Peyer's patch (tissue), 4 donors: ENCODE results near the gene WDTC1. TPM values are rescaled to one million over a fixed set of nuclear protein-coding genes. Genes with fewer than 3 reads are reported as not detected.

ENCODE experiments used
- DNase-seq, 3 donors: peaks; one replicate each; pipeline ENCODE4 v3.0.0-alpha.2; 2017 to 2019
- H3K27ac ChIP-seq, 4 donors: fragments of 200-600 bp; sonication (generic); one replicate each; pipeline ENCODE4 v1.5.1; 2016 to 2019
- H3K27me3 ChIP-seq, 2 donors: fragments of 200-600 bp; sonication (generic); one replicate each; pipeline ENCODE4 v1.5.1; 2019
- H3K36me3 ChIP-seq, 3 donors: fragments of 200-600 bp; sonication (generic); one replicate each; pipeline ENCODE4 v1.5.1; 2016 to 2019
- H3K4me1 ChIP-seq, 4 donors: fragments of 200-600 bp; sonication (generic); one replicate each; pipeline ENCODE4 v1.5.1; 2016 to 2019
- H3K4me3 ChIP-seq, 4 donors: fragments of 200-600 bp; sonication (generic); 1 replicate in 3 of 4; 2 replicates in 1 of 4; pipeline ENCODE4 v1.5.1; 2016 to 2019; ENCODE audit warnings: mild to moderate bottlenecking in 1 of 4
- H3K9me3 ChIP-seq, 4 donors: fragments of 200-600 bp; sonication (generic); one replicate each; pipeline ENCODE4 v1.5.1; 2016 to 2019; ENCODE audit warnings: mild to moderate bottlenecking in 1 of 4
- CTCF ChIP-seq, 6 experiments: fragments of 450-650 bp in 4 of 6; fragments of 200-600 bp in 2 of 6; sonication (generic) in 1 of 6; IDR thresholded peaks; one replicate each; pipeline ENCODE4 v1.5.1; 2017 to 2019; ENCODE audit warnings: antibody characterized with exemption in 6 of 6, mild to moderate bottlenecking in 3 of 6, moderate library complexity in 1 of 6
- POLR2A ChIP-seq, 2 donors: fragments of 450-650 bp; IDR thresholded peaks; one replicate each; pipeline ENCODE4 v1.5.1; 2017; ENCODE audit warnings: antibody characterized with exemption in 2 of 2, mild to moderate bottlenecking in 2 of 2, moderate library complexity in 2 of 2
- total RNA-seq, 4 donors: library from RNA; depleted of rRNA; stranded (reverse); fragments of >200 nt; gene quantifications; one replicate each; pipeline ENCODE4 v1.1.0, GENCODE V29; 2016

Gene WDTC1
- total RNA-seq, 4 donors from 2014 or later, result 30.5 to 53.3 (median 40.7) TPM

GRCh38 chr1:27348861-27349783, 114.7 kb downstream of the WDTC1 start:
- TF ChIP-seq POLR2A (IDR thresholded peaks at IDR 0.05) (no peak), CTCF (IDR thresholded peaks at IDR 0.05) (no peak)
- Histone ChIP-seq H3K4me3 (peak overlapping the region; percentile 30 to 70 (median 47)), H3K9me3 (no peaks in the 10 kb centered on the region), H3K36me3 (no peaks in the 10 kb centered on the region), H3K4me1 (peaks cover 0 to 34% (median 4%) of the 10 kb centered on the region in 4 donors), H3K27ac (peak overlapping the region in 2 of 4 donors; percentile 1 to 39), H3K27me3 (no peaks in the 10 kb centered on the region)
- DNase-seq, result peak; percentile 35 to 83 (median 73)

GRCh38 chr1:27349784-27350662, 115.6 kb downstream of the WDTC1 start:
- Histone ChIP-seq H3K4me1 (peaks cover 0 to 34% (median 4%) of the 10 kb centered on the region in 4 donors), H3K27me3 (no peaks in the 10 kb centered on the region), H3K27ac (peak overlapping the region in 2 of 4 donors; percentile 1 to 39), H3K36me3 (peaks cover 0 to 1% (median 0%) of the 10 kb centered on the region in 3 donors), H3K4me3 (peak overlapping the region; percentile 30 to 70 (median 47)), H3K9me3 (no peaks in the 10 kb centered on the region)
- TF ChIP-seq POLR2A (IDR thresholded peaks at IDR 0.05), result no peak
- TF ChIP-seq CTCF (IDR thresholded peaks at IDR 0.05), result peak in 1 of 6 experiments; percentile 14
- peak in 2 of 3 donors; percentile 74 to 86 for DNase-seq

- peaks cover 0 to 10% (median 0%) of the 10 kb centered on the region in 3 donors for H3K36me3 ChIP-seq
- H3K27me3 ChIP-seq, result no peaks in the 10 kb centered on the region
- TF ChIP-seq POLR2A (IDR thresholded peaks at IDR 0.05), result no peak
- no peak for TF ChIP-seq CTCF (IDR thresholded peaks at IDR 0.05)
- H3K4me1 ChIP-seq, result peaks cover 0 to 34% (median 4%) of the 10 kb centered on the region in 4 donors
- H3K4me3 ChIP-seq, result peak overlapping the region in 2 of 4 donors; percentile 32 to 37
- H3K9me3 ChIP-seq, result no peaks in the 10 kb centered on the region
- no peak overlapping the region for H3K27ac ChIP-seq
- peak in 2 of 3 donors; percentile 62 to 70 for DNase-seq
These were observed 116.5 kb downstream of the WDTC1 start for GRCh38 chr1:27350663-27351540.

GRCh38 chr1:27351541-27352107, 117.2 kb downstream of the WDTC1 start:
- Histone ChIP-seq H3K4me3 (peak overlapping the region in 2 of 4 donors; percentile 32 to 37), H3K9me3 (no peaks in the 10 kb centered on the region), H3K4me1 (peaks cover under 1 to 39% (median 4%) of the 10 kb centered on the region in 4 donors), H3K36me3 (peaks cover 0 to 17% (median 0%) of the 10 kb centered on the region in 3 donors), H3K27me3 (no peaks in the 10 kb centered on the region), H3K27ac (no peak overlapping the region)
- TF ChIP-seq POLR2A (IDR thresholded peaks at IDR 0.05), result no peak
- TF ChIP-seq CTCF (IDR thresholded peaks at IDR 0.05), result no peak
- no peak for DNase-seq
